Activated CD4-positive, alpha-beta T cell treated with anti-CD3 and anti-CD28 coated beads, Interleukin-2, amount 50 U/mL, for 1 hour (primary cell): ENCODE measurements around the gene APOB.

Source experiments
- DNase-seq: peaks from one replicate; pipeline ENCODE4 v3.0.0-alpha.2; 2020

The APOB gene

DNA sequence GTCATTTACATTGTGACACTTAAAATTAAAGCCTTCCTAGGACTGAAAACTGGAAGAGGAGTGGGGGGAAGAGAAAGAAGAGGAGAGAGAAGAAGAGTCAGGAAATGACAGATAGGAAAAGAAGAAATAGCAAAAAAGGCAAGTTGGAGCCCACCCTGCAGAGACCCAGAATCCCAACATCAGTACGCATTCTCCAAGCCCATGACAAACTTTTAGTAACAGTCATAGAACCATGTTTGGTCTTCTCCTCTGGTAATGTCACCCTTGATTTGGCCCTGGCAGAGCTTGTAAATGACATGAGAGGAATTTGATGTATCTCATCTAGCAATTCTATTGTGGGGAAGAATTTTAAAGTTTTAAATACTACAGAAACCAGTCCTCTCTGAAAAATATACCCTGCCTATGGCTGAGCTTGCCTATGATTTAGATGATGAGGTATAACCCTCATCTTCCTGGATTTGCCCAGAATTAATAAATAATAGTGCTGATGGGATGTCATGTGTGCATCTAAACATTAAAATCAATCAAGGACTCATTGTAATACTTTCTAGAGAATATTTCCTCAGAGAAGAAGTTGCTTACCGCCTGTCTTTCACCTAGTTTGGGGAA, 40.2 kb downstream of the APOB start:
- DNase-seq: no peak

DNA sequence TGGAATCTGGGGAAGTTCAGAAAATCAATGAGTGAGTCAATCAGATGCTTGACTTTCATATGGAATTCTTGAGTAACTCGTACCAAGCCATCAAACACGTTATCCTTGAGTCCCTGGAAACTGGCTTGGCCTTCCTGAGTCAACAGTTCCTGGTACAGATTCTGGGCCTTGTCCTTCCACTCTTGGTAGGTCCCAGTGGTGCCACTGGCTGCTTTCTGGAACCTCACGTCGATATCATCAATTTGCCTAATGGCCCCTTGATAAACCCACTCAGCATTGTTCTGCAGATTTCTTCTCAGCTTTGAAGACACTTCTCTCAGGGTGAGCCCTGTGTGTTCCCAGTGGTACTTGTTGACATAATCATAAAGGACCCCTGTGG, 41.1 kb downstream of the APOB start:
- DNase-seq: no peak

DNA sequence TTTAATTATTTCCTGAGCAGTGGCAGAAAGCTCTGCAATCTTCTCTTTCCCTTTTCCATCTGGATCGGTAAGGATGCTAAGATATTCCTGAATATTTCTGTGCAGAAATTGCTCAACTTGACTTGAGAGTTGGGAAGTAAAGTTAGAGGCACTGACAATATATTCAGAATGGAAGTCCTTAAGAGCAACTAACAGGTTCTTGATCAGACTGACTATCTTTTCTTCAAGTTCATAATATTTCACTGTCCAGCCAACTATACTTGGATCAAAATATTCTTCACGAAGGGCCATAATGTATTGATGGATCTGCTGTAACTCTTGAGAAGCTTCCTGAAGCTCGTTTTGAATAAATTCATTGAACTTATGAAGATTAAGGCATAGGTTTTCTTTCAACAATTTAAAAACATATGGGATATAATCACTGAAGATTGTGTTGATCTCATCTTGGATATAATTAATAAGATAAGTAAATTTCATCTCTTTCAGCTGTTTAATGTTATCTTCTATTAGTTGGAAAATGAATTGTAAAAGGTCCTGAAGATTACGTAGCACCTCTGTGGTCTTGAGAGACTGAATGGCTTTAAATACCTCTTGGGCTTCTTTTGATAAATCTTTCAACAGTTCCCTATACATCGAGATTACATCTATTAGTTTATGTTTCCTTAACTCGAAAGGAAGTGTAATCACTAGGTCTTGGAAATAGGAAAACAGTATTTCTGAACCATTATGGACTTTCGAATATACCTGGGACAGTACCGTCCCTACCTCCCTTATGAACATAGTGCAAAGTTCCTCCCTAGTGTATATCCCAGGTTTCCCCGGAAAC, 41.7 kb downstream of the APOB start:
- no peak for DNase-seq

DNA sequence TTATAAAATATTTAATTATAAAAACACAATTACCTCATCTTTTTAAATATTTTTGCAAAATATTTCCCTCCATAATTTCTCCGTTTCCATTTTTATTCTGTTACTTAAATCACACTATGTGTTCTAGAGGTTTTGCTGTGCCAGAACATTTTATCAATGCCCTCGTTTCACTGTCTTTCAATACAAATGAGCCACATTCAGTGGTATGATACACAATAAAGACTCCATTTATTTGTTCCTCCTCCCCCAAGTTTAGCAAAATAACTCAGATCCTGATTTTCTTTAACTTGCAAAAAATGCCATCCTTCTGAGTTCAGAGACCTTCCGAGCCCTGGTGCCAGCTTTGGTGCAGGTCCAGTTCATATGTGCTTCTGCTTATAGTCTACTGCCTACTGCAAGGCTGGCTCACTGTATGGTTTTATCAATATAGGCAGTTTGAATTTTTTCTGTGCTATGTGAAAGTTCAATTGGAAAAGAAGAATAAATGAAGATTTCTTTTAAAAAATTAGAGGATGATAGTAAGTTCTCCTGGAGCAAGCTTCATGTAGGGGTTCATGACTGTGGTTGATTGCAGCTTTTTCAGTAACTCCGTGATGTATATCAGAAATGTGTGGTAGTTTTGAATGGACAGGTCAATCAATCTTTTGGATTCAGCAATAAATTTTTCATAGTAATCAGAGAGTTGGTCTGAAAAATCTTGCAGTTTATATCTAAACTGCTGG, 42.5 kb downstream of the APOB start:
- no peak for DNase-seq

DNA sequence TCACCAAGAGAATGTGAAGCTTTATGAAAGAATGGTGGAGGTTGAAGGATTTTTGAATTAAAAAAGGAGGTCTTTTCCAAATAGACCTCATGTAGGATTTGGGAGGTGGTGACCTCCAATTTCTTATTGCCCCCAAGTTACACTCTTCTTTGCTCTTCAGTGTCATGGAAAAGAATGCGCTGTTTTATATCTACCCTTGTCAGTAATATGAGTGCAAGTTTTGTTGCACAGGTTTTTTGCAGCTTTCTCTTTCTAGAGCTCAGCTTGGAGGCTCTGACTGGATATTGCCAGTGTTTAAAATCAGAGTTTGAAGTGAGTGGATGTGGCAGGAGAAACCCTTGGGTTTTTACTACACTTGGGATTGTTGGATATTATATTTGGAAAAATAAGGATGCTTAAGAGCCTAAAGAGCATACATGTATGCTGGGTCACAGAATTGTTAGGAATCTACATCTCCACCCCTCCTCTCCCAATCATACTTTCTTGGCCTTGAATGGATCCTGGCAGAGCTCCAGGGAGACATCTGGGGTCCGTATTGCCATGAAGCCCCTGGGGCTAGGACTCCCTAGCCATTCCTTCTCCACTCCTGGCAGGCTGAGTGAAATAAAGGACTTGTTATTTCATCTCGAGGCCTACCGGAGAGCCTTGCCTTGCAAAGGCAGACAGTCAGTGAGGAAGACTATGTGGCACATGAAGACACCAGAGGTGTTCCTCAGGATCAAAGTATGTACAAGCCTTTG, 43.8 kb downstream of the APOB start:
- no peak for DNase-seq

DNA sequence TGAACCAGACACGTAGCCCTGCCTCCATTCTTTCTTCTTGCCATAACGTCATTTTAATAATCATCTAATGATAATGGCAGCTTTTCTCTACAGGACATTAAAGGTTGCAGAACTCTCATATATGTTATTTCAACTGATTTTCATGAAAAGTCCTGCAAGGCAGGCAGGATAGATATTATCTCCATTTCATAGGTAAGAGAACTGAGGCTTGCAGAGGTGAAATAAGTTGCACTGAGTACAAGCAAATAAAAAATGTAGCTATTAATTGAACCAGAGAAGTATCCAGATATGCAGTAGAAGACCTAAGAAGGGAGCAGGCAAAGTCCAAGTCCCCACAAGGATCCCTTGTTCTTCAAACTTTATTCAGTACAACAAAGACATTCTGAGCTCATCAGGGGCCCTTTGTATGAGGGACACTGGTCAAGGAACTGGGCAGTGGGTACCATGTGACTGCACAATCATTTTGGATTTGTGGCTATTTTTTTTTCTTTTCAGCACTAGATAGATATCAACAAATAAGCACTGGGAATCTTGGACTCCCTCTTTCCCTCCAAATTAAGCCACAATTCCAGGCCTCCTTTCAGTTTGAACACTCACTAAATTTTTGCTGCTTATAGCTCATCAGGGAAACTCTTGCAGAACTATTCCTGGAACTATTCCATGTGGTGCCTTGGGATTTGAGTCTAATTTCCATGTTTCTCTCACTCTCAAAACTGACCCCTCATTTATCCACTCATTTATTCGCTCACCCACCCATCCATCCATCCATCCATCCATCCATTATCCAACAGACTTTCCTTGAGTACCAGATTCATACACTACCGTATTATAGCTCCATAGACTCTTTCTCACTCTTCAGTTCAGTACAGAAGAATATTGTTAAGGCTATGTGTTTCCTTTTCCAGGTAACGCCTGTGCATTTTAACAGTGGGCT, 44.6 kb downstream of the APOB start:
- no peak for DNase-seq

DNA sequence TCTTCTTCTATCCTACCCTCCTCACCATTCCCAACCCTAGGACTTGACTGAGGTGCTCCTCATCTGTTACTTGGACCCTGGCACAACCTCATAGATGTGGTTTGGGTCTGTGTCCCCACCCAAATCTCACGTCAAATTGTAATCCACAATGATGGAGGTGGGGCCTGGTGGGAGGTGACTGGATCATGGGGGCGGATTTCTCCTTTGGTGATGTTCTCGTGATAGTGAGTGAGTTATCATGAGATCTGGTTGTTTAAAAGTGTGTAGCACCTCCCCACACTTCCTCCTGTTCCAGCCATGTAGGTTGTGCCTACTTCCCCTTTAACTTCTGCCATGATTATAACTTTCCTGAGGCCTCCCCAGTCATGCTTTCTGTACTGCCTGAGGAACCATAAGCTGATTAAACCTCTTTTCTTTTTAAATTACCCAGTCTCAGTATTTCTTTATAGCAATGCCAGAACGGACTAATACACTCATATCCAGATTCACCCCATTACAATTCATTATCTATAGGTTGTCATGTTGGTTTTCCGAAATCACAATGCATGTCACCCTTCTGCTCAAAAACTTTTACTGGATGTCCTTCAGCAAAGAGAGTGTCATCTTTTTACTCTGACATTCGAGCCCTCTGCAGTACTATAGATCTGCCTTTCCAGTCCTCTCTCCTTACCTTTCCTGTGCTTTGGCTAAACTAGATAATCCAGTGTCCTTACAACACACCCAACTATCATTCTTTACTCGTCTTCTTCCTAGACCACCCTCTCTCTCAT, 45.7 kb downstream of the APOB start:
- no peak for DNase-seq

DNA sequence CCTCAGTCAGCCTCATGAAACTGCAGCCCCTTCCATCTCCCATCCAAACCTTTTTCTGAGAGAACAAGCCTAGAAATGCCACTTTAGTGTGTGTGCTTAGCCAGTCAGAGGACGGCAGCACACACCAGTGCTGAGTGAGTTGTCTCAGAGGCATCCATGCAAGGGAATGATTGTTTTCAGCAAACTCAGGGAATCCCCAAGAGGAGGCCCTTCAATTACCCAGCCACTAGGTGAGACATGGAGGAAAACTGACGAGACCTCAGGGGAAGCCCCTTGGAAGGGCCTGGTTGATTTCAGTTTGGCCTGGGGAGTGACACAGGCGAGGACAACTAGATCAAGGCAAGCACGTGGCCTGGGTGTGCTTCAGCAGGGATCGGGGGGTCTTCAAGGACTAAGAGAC, 49.7 kb downstream of the APOB start:
- DNase-seq: no peak

DNA sequence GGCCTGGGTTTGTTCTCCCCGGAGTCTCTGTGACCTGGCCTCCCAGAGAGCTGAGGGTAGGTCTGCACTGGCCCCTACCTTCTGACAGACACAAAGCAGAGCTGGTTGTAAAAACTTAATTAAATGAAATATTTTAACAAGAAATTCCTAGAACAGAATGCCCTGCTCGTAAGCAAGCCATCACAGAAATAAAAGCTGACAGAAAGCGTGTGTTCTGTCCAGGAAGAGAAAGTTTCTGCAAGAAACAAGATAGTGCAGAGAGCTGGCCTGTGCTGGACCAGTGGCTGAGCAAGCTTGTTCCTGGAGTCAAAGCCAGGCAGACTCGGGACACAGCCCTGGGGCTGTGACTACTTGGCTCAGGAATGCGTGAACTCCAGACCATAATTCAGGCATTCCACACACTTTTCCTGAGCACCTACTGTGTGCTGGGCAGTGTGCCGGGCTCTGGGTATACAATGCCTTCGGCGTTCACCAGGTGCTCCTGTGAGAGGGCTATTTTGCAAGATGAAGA, 51.6 kb downstream of the APOB start:
- no peak for DNase-seq

DNA sequence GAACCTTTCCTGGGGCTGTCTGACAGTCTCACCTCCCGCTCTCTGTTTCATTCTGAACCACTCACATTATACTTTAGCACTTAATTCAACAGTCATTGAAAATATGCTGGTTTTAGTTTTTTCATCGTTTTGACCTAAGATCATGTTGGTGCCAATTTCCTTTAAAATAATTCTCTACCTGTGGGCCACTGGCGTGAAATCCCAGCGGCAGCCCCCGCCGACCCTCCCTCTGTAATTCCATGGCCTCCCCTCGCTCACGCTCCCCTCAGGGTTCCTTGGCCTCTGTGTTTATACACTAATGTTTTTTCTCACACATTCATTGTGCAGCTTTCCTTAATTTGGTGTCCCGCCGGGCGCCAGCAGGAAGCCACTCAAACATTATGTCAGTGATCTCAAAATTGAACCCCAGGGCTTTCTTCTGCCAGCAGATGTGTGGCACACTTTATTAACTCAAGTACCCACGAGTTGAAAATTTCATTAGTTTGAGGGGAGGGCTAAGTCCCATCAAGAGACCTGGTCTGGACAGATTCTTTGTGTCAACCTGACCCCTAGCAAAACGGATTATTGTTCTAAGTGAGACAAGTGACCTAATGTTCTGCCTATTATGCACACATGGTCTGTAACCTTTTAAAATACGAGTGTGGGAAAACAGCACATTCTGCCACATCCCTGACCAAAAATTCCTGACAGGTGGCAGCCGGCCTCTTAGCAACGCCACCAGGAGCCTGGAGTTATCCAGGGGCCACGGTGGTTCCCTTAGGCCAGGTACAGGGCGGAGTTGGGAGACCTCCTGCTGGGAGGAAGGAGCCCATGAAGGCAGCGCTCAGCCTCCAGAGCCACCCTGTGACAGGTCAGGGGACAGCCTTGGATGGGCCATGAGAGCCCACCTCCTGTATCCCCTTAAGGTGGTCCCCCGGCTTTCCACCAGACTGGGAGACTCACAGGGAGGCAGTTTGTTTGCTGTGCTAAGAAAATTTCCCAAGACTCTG, 53.1 kb downstream of the APOB start:
- DNase-seq: no peak

DNA sequence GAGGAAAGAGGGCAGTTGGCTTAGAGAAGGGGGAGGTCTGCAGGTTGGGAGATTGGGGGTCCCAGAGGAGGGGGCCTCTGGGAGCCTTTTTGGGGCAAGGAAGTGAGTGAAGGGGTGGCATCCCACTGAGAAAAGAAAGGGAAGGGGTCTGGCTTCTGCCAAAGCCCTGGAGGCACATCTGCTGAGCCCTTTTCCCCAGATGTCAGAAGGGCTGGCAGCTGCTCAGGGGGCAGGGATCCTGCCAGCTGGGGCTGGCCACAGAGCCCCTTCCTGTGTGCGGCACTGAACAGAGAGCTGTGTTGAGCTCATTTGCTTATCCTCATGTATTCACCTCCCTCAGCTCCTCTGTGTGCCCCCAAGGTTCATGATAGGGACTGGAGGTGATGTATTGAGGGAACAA, 54.5 kb downstream of the APOB start:
- DNase-seq: no peak

DNA sequence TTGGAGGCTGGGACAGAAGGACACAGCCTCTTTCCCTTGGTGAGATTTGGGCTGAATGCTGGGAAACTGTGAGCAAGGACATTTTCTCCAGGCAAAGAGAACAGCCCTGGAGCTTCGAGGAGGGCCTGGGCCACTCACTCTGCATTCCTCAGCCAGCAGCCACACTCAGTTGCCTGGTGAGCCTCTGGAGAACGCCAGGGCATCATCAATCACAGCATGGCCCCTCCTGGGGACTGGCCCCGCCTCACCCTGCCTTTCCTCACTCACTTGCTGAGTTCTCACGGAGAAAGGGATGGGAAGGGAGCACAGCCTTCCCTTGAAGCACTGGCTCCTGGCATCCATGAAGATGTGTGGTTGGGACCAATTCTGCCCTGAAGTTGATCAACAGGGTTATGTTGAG, 55.0 kb downstream of the APOB start:
- DNase-seq: no peak

DNA sequence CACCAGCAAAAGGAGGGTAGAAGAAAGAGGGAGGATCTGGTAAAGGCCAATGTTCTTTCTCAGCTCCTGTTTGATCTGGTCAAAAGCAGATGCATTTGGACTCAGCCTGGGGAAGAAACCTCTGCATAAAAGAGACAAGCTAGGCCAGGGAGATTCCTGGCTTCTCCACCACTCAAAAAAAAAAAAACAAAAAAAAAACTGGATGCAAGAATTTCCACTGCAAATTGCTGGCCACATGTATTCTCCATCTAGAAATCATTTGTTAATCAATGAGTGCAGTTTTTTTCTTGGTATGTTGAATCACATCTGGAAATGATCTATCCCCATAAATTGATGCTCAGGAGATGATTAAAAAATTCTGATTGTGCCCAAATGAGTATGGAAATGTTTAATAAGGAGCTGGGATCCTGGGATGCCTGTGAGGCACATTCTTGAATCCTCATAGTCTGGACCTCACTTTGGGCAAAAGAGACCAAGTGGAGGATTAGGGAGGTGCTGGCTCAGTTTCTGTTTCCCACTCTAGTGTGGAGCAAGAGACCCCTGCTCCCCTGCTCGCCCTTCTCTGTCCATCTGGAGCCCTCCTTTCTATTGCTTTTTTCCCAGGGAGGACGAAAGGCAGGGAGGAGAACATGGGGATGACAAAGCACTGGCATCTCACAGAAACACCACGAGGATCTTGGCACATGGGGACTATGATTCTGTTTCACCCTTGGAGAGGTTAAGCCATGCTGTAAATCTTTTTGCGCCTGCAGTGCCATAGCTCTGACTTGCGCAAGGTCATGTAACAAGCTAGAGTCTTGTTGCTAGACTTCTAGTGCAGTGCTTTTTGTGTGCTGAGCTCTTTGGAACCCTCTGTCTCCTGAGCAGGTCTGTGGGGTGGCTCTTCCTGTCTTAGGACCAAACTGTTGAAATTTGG, 57.6 kb downstream of the APOB start:
- DNase-seq: no peak

DNA sequence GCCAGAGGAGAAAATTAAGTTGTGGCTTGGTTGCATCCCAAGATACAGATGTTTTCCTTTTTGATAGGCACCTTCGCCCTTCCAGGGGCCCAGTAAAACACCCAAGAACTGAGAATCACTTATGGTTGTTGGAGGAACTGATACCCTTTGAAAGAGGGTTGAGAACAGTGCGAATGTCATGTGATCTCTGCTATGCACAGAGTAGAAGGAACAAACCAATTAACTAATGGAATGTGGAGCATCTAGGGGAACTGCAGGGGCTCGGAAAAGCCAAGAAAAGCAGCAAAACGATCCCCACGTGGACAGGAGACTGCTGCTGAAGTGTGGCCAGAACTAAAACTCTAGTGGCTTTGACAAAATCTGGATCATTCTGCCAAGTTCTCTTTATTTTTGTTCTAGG, 58.8 kb downstream of the APOB start:
- no peak for DNase-seq

DNA sequence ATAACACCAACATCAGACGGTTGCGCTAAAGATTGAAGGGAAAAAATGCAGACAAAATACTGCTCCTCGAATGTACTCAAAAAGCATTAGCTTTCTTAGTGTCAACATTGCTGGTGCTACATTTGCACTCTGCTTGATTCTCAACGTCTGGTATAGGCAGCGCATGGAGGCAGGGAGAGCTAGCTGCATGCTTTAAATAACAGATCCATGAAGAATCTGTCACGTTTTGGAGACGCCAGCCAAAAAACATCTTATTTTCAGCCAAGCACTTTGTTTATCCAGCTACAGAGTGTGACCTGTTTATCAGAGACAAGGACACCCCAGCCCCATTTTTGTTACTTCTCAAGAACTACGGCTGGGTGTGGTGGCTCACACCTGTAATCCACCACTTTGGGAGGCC, 59.5 kb downstream of the APOB start:
- no peak for DNase-seq

DNA sequence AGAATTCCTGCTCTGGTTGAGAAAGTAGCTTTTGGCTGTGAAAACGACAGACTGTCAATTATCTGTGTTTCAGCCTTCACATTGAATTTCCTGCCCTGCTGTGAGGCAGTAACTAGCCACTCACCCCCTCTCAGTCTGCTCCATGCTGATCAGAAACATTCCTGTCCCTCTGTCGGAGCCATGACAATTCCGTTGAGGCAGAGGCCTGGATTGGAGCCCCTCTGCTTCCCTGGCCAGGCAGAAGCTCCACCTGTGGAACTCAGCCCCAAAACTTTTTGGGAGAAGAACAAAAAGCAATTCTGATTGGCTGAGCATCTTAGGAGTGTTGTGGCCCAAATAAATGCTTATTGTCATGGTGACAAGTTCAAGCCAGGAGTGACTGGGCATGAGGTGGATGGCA, 60.0 kb downstream of the APOB start:
- DNase-seq: no peak

DNA sequence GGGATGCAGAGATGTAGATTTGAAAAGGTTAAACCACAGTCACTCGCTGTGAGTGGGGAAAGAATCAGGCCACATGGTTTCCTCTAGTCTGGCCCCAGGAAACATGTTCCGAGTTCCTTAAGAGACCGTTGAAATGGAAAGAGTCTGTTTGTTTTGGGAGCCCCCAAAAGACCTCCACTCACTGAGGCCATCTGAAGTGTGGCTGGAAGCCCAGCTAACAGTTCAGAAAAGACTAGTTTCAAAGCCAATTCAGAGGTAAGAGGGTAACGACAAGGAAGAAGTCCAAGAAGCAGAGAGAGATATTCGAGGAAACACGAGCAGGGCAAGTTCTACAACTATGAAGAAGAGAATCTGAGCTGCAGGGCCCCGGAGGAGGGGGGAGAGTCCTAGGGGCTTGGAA, 61.0 kb downstream of the APOB start:
- no peak for DNase-seq

DNA sequence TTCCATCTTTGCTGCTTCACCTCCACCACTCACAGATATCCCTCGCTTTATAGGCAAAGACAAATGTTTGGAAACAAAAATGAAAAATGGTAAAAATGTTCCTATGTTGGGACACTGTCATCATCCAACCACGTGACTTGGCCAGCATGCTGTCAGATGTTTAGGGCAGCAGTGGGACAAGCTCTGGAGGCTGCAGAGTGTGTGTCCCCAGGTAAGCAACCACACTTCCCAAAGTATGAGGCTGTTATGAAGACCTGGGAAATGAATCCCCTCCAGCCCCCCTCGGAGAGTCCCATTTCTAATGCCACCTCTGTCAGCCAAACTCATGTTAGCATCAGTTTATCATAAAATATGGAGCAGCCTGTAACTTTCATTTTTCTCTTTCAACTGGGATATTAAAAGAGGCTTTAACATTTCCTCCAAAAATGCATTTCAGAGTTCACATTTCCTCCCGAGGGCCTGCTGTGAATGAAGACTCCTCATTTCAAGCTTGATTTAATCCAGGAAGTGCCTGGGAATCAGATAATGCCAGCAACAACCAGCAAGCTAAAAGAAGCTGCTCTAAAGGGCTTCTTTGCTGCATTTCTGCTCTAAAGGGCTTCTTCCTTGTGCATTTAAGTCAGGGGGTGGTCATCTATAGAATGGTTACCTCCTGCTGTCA, 66.2 kb downstream of the APOB start:
- DNase-seq: no peak
